GM19240 (cell line): ENCODE measurements around the gene FIS1.
"Not testable (repeated sequence)": the region's sequence is repeated elsewhere in the genome, so short reads cannot be mapped to it uniquely, and the experiment has no call there.

ENCODE experiments used
- DNase-seq: peaks from one replicate; pipeline ENCODE4 v3.0.0; 2011; ENCODE audit warnings: low spot score; ENCODE audit not compliant: insufficient read length

FIS1 gene

GRCh38 chr7:101258243-101258731 is 13.4 kb upstream of the FIS1 start:
- no peak for DNase-seq

GRCh38 chr7:101255796-101256195 is 10.9 kb upstream of the FIS1 start:
- DNase-seq = no peak

- DNase-seq = not testable (repeated sequence)
Measured at GRCh38 chr7:101253199-101253598, 8.3 kb upstream of the FIS1 start.

- DNase-seq = peak; percentile 92
Measured at GRCh38 chr7:101251871-101252659, 7.2 kb upstream of the FIS1 start.

- DNase-seq = no peak
Measured at GRCh38 chr7:101250324-101250723, 5.4 kb upstream of the FIS1 start.

GRCh38 chr7:101248276-101248675 is 3.4 kb upstream of the FIS1 start:
- no peak for DNase-seq

- no peak for DNase-seq
Measured at GRCh38 chr7:101245147-101245668, 327 bp upstream of the FIS1 start.

GRCh38 chr7:101243646-101244374 is 1.1 kb downstream of the FIS1 start:
- peak; percentile 74 for DNase-seq

GRCh38 chr7:101241443-101242349 is 3.2 kb downstream of the FIS1 start:
- no peak for DNase-seq

GRCh38 chr7:101241015-101241363 is 3.9 kb downstream of the FIS1 start:
- DNase-seq = no peak

GRCh38 chr7:101240226-101241014 is 4.5 kb downstream of the FIS1 start:
- no peak for DNase-seq

- no peak for DNase-seq
Measured at GRCh38 chr7:101239951-101240220, 5.0 kb downstream of the FIS1 start.

- DNase-seq = no peak
Measured at GRCh38 chr7:101239191-101239950, 5.5 kb downstream of the FIS1 start.

- no peak for DNase-seq
Measured at GRCh38 chr7:101238226-101239182, 6.4 kb downstream of the FIS1 start.

- no peak for DNase-seq
Measured at GRCh38 chr7:101237206-101238067, 7.4 kb downstream of the FIS1 start, which contains the start of gene CLDN15. Gene CLDN15, minus strand, starts transcription at chr7:101237802. Its CDS starts 221 bp downstream, at chr7:101237581.

- no peak for DNase-seq
Measured at GRCh38 chr7:101236292-101236835, 8.5 kb downstream of the FIS1 start.

- DNase-seq = no peak
Measured at GRCh38 chr7:101235522-101235921, 9.4 kb downstream of the FIS1 start.

- DNase-seq = no peak
Measured at GRCh38 chr7:101235050-101235449, 9.8 kb downstream of the FIS1 start.
